Measurements from ENCODE around the gene NXPE3. TPM values are rescaled to one million over a fixed set of nuclear protein-coding genes. Genes with fewer than 3 reads are reported as not detected.

Gene NXPE3
- total and polyA plus RNA-seq, 2 of the 8 experiments (the other 6 are each of a cell fraction or from before 2014, with no cell fraction given): 10.9 to 22.7 TPM

DNA sequence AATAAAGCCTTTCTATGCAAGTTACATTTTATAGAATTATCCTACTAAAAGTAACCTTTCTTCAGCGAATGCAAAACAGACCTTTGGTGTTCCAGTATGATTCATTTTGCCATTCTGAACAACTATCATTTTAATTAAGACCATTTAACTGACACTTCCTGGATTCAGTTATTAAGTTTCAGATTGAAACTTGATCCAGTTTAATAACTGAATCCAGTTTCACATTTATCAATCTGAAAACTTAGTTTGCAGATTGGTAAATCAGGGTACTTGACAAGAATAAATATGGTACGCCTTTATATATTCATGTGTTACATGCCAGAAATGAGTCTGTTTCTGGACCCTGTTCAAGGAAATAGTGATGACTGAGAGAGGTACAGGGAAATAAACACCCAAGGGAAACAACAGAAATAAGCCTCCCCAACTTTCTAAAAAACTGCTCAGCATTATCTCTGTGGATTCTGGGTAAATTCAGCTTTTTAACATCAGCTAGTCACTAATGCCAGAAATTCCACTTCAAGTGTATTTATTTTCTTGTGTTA, 47.0 kb downstream of the NXPE3 start:
- Histone ChIP-seq H3K4me1 (replicated peaks in 1 of 4; ENCODE audit: control insufficient read depth in 3 of 4, insufficient read depth in 4 of 4, low read length in 3 of 4) (peaks cover 0 to 8% (median 4%) of the 10 kb centered on the region in 4 experiments; a peak in 5 of 7 replicates), H3K4ac (replicated peaks; ENCODE audit: insufficient read length, low read depth, low read length) (no peak overlapping the region), H2BK5ac (ENCODE audit: low read depth, low read length) (no peak overlapping the region), H3K27me3 (replicated peaks in 1 of 4; ENCODE audit: control insufficient read depth in 3 of 4, extremely low read depth in 1 of 4, insufficient read depth in 3 of 4, low read length in 3 of 4) (no peaks in the 10 kb centered on the region), H3K9me3 (ENCODE audit: insufficient read depth in 2 of 2, low read depth in 1 of 2, low read length in 1 of 2) (no peaks in the 10 kb centered on the region), H3K27ac (ENCODE audit: low read depth, low read length) (no peak overlapping the region), H2BK120ac (replicated peaks; ENCODE audit: low read depth, low read length) (no peak overlapping the region), H3K4me2 (ENCODE audit: insufficient read depth in 1 of 2, low read depth in 2 of 2, low read length in 2 of 2) (no peak overlapping the region), H4K8ac (ENCODE audit: extremely low read depth, insufficient read depth, low read length) (no peak overlapping the region), H4K20me1 (replicated peaks in 1 of 2; ENCODE audit: control insufficient read depth in 1 of 2, insufficient read depth in 2 of 2, low read length in 2 of 2) (no peaks in the 10 kb centered on the region), H3K23me2 (ENCODE audit: low read depth, low read length) (no peaks in the 10 kb centered on the region), H2BK12ac (ENCODE audit: low read depth, low read length) (no peak overlapping the region), H3K9ac (replicated peaks in 1 of 4; ENCODE audit: extremely low read depth in 1 of 4, low read depth in 3 of 4, low read length in 3 of 4) (no peak overlapping the region), H2BK15ac (ENCODE audit: low read length) (no peak overlapping the region), H3K4me3 (ENCODE audit: extremely low read depth in 1 of 4, insufficient read depth in 2 of 4, low read depth in 3 of 4, low read length in 4 of 4) (no peak overlapping the region), H3K56ac (replicated peaks; ENCODE audit: insufficient read length, low read depth, low read length) (no peak overlapping the region), H4K5ac (ENCODE audit: insufficient read length, low read depth, low read length) (no peak overlapping the region), H2AK5ac (ENCODE audit: low read depth, low read length) (no peak overlapping the region), H2BK20ac (ENCODE audit: low read length) (no peak overlapping the region), H3K79me1 (ENCODE audit: low read depth, low read length) (no peaks in the 10 kb centered on the region; the same call in 1 of the 2 replicates), H3K18ac (ENCODE audit: extremely low read depth, low read length) (no peak overlapping the region), H3K36me3 (ENCODE audit: control insufficient read depth in 2 of 4, insufficient read depth in 4 of 4, low read length in 3 of 4) (peaks cover 0 to 11% (median 2%) of the 10 kb centered on the region in 4 experiments; a peak in 3 of 8 replicates), H3K14ac (ENCODE audit: insufficient read length) (no peak overlapping the region), H3K23ac (ENCODE audit: insufficient read length) (no peak overlapping the region), H3K79me2 (ENCODE audit: control insufficient read depth in 1 of 2, insufficient read depth in 2 of 2, low read length in 2 of 2) (no peaks in the 10 kb centered on the region), H2AFZ (ENCODE audit: low read length) (no peak overlapping the region), H4K91ac (replicated peaks; ENCODE audit: insufficient read length, low read length) (no peak overlapping the region)
- 86% methylated on average over 2 of the region's 2 CpGs; no CpG with 5 or more reads in 1 of the 2 experiments for WGBS, 2 experiments (ENCODE audit: extremely low coverage in 1 of 2, insufficient coverage in 1 of 2, insufficient read length in 1 of 2, insufficient replicate concordance in 2 of 2, low coverage in 1 of 2, low lambda C conversion rate in 2 of 2, missing lambda C conversion rate in 1 of 2)
- ChIA-PET POLR2A (ENCODE audit: partially characterized antibody) (interaction anchor here (2.4 to 3.0 kb wide), 2 partner anchors 23 to 26 kb away, joined by 5 to 23 read pairs; partner anchors contain the start of gene NFKBIZ), CTCF (ENCODE audit: partially characterized antibody) (interaction anchor here (0.6 to 0.9 kb wide), 2 partner anchors 24 to 1841 kb away, joined by 4 to 6 read pairs; no protein-coding TSS in a partner anchor)
- no peak for FAIRE-seq
- DNase-seq (ENCODE audit: low read depth in 1 of 2, low spot score in 2 of 2): no peak
- TF ChIP-seq PHF8 (conservative IDR thresholded peaks at IDR 0.05; ENCODE audit: low read depth, low read length): no peak
